Activated T-helper 17 cell treated with anti-CD3 and anti-CD28 coated beads, Interleukin-2, amount 50 U/mL, for 72 hours (primary cell): Measurements from ENCODE around the gene MAP4K4. TPM values are rescaled to one million over a fixed set of nuclear protein-coding genes. Genes with fewer than 3 reads are reported as not detected.

Source experiments
- ATAC-seq: fragments of 150-1000 bp; cut with Tn5 transposase; replicated peaks from 2 replicates; pipeline ENCODE4 v1.10.0; 2021; ENCODE audit warnings: mild to moderate bottlenecking, moderate library complexity
- H3K27ac Mint-ChIP-seq: one replicate; pipeline ENCODE4 v1.8.0; 2022; ENCODE audit warnings: mixed read lengths
- H3K27me3 Mint-ChIP-seq: one replicate; pipeline ENCODE4 v1.8.0; 2022; ENCODE audit warnings: mixed read lengths
- H3K36me3 Mint-ChIP-seq: one replicate; pipeline ENCODE4 v1.8.0; 2022; ENCODE audit warnings: low read depth, mild to moderate bottlenecking, mixed read lengths
- H3K4me1 Mint-ChIP-seq: one replicate; pipeline ENCODE4 v1.8.0; 2022; ENCODE audit warnings: mixed read lengths
- H3K4me3 Mint-ChIP-seq: one replicate; pipeline ENCODE4 v1.8.0; 2022; ENCODE audit warnings: mild to moderate bottlenecking, mixed read lengths
- H3K9me3 Mint-ChIP-seq: one replicate; pipeline ENCODE4 v1.8.0; 2022; ENCODE audit warnings: mixed read lengths
- total RNA-seq, 2 donors: library from RNA; stranded (reverse); gene quantifications; one replicate each; pipeline ENCODE4 v1.2.3, GENCODE V29; 2022

MAP4K4 gene
- total RNA-seq, 2 donors from 2014 or later, result 26.4 to 54.9 TPM

- peaks cover 6% of the 10 kb centered on the region for H3K4me1 Mint-ChIP-seq
- no peaks in the 10 kb centered on the region for H3K27me3 Mint-ChIP-seq
- H3K9me3 Mint-ChIP-seq, result no peaks in the 10 kb centered on the region
- ATAC-seq, result no peak
- no peak overlapping the region for H3K27ac Mint-ChIP-seq
- H3K4me3 Mint-ChIP-seq, result no peak overlapping the region
- no peaks in the 10 kb centered on the region for H3K36me3 Mint-ChIP-seq
Measured at GRCh38 chr2:101679801-101680487, 17.6 kb upstream of the MAP4K4 start.

DNA sequence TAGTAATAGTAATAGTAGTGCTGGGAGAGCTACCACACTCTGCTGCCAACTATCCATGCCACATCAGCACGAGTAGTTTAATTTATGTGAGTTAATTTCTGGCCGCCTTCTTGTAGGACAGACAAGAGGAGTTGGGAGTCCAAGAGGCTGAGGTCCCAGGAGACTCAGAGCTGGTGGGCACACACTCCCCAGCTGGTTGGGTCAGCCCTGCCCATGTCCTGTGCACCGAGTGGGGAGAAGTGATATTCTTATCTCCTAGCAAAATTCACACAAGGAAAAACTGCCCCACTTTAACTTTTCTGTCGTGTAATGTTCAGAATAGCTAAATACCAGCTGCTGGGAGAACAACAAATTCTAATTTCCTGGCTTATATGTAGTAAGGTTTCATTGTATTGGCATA lies 15.2 kb upstream of the MAP4K4 start:
- Mint-ChIP-seq H3K36me3 (no peaks in the 10 kb centered on the region), H3K27ac (no peak overlapping the region)

GRCh38 chr2:101684313-101684712 lies 13.2 kb upstream of the MAP4K4 start:
- Mint-ChIP-seq H3K9me3 (no peaks in the 10 kb centered on the region), H3K36me3 (no peaks in the 10 kb centered on the region), H3K4me3 (no peak overlapping the region), H3K27me3 (no peaks in the 10 kb centered on the region), H3K4me1 (no peaks in the 10 kb centered on the region), H3K27ac (no peak overlapping the region)
- ATAC-seq, result no peak

More for the DNA sequence above, 15.2 kb upstream of the MAP4K4 start:
- no peak for ATAC-seq
- no peaks in the 10 kb centered on the region for H3K9me3 Mint-ChIP-seq
- no peaks in the 10 kb centered on the region for H3K27me3 Mint-ChIP-seq
- no peak overlapping the region for H3K4me3 Mint-ChIP-seq
- no peaks in the 10 kb centered on the region for H3K4me1 Mint-ChIP-seq

- Mint-ChIP-seq H3K27me3 (no peaks in the 10 kb centered on the region), H3K36me3 (no peaks in the 10 kb centered on the region), H3K4me1 (peaks cover 7% of the 10 kb centered on the region), H3K27ac (no peak overlapping the region), H3K9me3 (peaks cover 5% of the 10 kb centered on the region), H3K4me3 (no peak overlapping the region)
- no peak for ATAC-seq
Measured at GRCh38 chr2:101688261-101688660, 9.2 kb upstream of the MAP4K4 start.

- H3K4me1 Mint-ChIP-seq, result peaks cover 7% of the 10 kb centered on the region
- H3K27ac Mint-ChIP-seq, result no peak overlapping the region
- H3K4me3 Mint-ChIP-seq, result no peak overlapping the region
- H3K9me3 Mint-ChIP-seq, result peaks cover 5% of the 10 kb centered on the region
- H3K36me3 Mint-ChIP-seq, result no peaks in the 10 kb centered on the region
- H3K27me3 Mint-ChIP-seq, result no peaks in the 10 kb centered on the region
- ATAC-seq, result no peak
Measured at GRCh38 chr2:101689114-101689825, 8.2 kb upstream of the MAP4K4 start.

DNA sequence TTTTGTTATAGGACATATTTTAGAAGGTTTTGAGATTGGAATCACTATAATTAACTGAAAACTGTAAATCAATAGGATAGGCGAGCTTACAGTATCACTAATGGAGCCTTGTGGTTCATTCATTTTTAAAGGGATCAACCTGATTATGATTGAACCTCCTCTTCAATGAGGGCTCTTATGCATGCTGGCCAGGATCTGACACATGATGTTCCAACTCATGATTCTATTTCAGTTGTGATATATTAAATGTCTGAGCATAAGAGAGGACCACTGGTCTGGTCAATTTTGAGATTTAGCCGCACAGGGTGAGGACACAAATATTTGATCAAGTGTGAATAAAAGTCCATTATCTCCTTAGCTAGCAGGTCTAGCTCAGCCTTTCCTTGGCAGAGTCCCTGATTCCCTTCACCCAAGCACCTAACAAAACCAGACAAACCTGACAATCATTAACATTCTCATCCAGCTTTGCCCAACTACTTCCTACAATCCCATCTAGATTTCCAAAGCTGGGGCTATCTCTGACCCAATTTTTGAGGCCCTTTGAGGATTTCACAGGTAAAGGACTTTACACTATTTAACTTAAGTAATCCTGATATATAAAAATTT lies 6.9 kb upstream of the MAP4K4 start:
- H3K4me3 Mint-ChIP-seq, result no peak overlapping the region
- no peaks in the 10 kb centered on the region for H3K27me3 Mint-ChIP-seq
- H3K36me3 Mint-ChIP-seq, result no peaks in the 10 kb centered on the region
- no peak overlapping the region for H3K27ac Mint-ChIP-seq
- no peak for ATAC-seq
- H3K9me3 Mint-ChIP-seq, result peaks cover 10% of the 10 kb centered on the region
- H3K4me1 Mint-ChIP-seq, result peaks cover 7% of the 10 kb centered on the region

DNA sequence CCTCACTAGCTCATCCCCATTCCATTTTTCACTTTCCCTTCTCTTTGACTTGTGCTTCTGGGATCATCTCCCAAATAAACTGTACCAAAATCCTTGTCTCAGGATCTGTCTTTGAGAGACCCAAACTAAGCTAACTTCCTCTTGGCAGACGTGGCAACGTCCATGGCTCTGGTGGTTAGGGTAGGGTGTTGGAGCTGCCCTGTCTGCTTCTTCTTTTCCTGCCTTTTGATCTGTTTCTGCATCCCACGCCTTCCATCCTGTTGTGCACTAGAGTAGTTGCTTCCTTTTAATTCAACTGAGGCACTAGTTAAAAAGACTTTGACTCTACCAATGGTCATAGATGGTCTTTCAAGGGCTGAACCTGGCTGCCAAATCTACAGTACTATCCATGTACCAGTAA lies 5.5 kb upstream of the MAP4K4 start:
- ATAC-seq, result no peak
- H3K9me3 Mint-ChIP-seq, result peaks cover 10% of the 10 kb centered on the region
- no peak overlapping the region for H3K4me3 Mint-ChIP-seq
- peak overlapping the region; percentile 12 for H3K27ac Mint-ChIP-seq
- no peaks in the 10 kb centered on the region for H3K36me3 Mint-ChIP-seq
- no peaks in the 10 kb centered on the region for H3K27me3 Mint-ChIP-seq
- peaks cover 11% of the 10 kb centered on the region for H3K4me1 Mint-ChIP-seq

DNA sequence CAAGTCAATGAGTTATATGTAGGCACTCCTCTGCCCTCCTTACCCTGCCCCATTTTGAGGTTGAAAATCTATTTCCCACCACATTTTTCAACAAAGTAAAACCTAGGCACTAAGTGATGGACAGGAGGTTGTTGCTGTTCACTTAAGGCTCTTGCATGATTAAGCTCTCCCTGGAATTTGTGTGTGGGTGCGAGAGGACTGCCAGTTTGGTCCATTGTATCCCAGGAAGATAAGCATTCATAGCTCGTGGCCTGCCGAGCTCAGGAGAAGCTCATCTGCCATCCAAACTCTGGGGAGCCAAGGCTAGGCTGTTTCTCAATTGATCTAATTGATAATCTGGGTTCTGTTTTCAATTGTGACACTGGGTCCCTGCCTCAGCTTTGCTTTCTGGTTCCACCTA lies 4.7 kb upstream of the MAP4K4 start:
- peaks cover 10% of the 10 kb centered on the region for H3K9me3 Mint-ChIP-seq
- no peaks in the 10 kb centered on the region for H3K36me3 Mint-ChIP-seq
- no peak overlapping the region for H3K27ac Mint-ChIP-seq
- no peak for ATAC-seq
- H3K4me3 Mint-ChIP-seq, result no peak overlapping the region
- no peaks in the 10 kb centered on the region for H3K27me3 Mint-ChIP-seq
- peaks cover 11% of the 10 kb centered on the region for H3K4me1 Mint-ChIP-seq

DNA sequence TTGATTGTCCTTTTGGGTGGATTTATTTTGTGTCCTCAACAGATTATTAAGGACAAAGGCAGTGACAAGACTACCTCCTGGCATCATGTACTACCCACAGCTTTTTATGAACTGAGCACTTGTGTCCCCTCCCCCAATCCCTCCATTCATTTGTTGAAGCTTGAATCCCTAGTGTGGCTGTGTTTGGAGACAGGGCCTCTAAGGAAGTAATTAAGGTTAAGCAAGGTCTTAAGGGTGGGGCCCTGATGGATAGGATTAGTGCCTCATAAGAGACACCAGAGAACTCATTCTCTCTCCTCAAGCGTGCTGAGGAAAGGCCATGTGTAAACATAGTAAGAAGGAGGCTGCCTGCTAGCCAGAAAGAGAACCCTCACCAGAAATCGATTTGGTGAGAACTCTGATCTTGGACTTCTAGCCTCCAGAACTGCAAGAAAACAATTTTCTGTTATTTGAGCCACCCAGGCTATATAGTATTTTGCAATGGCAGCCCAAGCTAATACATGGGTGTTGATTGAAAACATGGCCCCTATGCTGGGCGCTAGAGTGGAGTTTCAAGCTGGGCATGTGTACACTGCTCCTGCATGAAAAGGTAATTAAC lies 3.4 kb upstream of the MAP4K4 start:
- Mint-ChIP-seq H3K4me3 (no peak overlapping the region), H3K9me3 (peaks cover 10% of the 10 kb centered on the region), H3K27me3 (no peaks in the 10 kb centered on the region), H3K4me1 (peaks cover 11% of the 10 kb centered on the region), H3K27ac (no peak overlapping the region), H3K36me3 (no peaks in the 10 kb centered on the region)
- no peak for ATAC-seq

DNA sequence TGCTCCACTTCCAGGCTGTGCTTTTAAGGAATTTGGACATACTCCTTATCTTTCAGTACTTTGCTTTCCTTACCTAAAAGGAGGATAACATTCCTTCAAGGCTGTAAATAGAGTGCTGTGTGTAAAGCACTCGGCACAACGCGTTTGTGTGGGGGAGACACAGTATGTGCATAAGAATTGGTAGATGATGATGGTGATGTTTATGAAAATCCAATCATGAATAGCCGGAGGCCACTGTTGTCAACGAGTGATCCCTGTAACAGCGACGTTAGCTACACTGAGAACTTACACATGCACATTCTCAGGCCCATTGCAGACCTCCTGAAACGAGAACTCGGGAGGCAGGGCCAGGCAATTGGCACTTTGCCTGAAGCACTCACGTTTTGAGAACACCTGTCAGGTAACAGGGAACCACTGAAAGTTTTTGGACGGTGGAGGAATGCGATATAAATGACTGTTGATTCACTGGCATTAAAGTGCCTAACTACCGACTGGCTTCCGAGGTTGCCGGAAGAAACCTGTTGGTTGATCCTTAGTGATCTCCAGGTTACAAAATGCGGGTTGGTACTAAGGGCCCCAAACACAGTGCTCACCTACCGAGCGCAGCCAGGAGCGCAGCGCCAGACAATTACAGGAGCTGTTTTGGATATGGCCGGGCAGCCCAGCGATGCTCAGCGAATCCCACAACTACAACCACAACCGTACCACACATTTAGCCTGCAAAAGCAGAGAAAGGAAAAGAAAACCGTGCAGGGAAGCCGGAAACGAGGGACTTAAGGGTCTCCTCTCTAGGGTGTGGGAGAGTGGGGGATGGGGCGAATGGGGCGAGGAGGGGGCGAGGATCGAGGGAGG lies 1.0 kb upstream of the MAP4K4 start:
- Mint-ChIP-seq H3K27ac (peak overlapping the region; percentile 74), H3K36me3 (peaks cover 6% of the 10 kb centered on the region), H3K27me3 (no peaks in the 10 kb centered on the region), H3K4me1 (peaks cover 17% of the 10 kb centered on the region), H3K4me3 (no peak overlapping the region), H3K9me3 (peaks cover 10% of the 10 kb centered on the region)
- no peak for ATAC-seq

GRCh38 chr2:101698014-101698843 lies 722 bp downstream of the MAP4K4 start:
- peak; percentile 20 for ATAC-seq

DNA sequence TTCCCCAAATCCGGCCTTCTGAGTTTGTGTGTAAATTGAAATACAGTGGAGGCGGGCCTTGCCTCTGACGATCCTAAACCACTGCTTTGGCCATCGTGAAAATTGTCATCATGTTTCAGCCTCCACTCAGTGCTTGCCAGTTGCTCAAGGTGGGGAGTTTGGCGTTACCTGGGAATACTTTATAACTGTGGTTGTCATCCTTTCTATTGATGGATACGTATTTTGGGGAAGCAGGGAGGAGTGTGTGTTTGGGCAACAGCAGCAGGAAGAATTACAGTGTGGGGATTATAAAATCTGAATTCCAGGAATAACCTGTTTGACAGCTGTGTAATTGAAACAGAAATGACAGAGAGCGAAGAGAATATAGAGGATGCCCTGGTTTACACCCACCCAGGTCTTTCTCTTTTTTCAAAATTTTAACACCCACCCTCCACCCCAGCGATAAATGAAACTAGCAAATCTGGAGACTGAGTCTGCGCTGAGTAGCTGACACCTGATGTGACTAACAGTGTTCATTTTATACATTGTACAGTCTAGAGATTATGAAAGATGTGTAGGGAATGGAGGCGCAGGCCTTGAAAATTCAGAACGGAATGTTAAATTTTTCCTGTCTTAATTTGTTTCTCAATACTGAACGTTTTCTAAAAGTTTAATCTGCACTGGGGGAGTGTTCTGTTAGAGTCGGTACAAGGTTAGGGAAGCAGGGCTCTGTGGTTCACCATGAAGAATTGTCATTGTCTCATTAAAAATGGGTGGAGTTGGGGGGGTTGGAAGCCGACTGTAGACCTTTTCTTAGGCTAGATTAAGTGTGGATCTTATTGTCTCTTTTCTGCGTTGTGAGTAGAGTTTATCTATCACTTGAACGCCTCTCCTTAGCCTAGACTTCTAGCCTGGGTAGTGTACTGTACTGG lies 1.6 kb downstream of the MAP4K4 start:
- Mint-ChIP-seq H3K27ac (no peak overlapping the region), H3K4me3 (no peak overlapping the region), H3K36me3 (peaks cover 27% of the 10 kb centered on the region), H3K9me3 (peaks cover 11% of the 10 kb centered on the region), H3K27me3 (no peaks in the 10 kb centered on the region), H3K4me1 (peaks cover 24% of the 10 kb centered on the region)
- ATAC-seq, result peak; percentile 59

More at GRCh38 chr2:101698014-101698843, 722 bp downstream of the MAP4K4 start:
- Mint-ChIP-seq H3K27ac (no peak overlapping the region), H3K9me3 (peaks cover 11% of the 10 kb centered on the region), H3K4me3 (no peak overlapping the region), H3K36me3 (peaks cover 18% of the 10 kb centered on the region), H3K27me3 (no peaks in the 10 kb centered on the region), H3K4me1 (peaks cover 20% of the 10 kb centered on the region)
